ENCODE measurements around the gene KCND2. TPM values are rescaled to one million over a fixed set of nuclear protein-coding genes. Genes with fewer than 3 reads are reported as not detected.

Gene KCND2
- total RNA-seq, 1 donor from 2014 or later: 0.30 TPM

DNA sequence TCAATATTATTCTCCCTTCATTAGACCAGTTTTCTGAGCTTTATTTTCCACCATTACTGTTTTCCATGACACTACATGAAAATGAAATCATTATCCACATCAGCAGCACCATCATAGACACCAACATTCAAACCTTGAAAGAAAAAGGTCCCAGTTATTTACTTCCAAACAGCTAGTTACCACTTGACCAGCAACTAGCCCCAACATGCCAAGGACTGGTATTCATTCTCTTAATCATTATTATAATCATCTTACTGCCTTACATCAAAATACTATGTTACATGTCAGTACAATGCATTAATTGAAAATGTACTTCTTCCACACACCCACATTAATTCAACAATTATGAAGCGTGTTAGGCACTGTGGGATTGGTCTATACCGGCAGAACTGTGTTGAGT is 385.5 kb downstream of the KCND2 start:
- DNase-seq (ENCODE audit: low spot score): no peak
- Mint-ChIP-seq H3K9me3 (ENCODE audit: low read depth) (no peaks in the 10 kb centered on the region), H3K4me3 (ENCODE audit: unreplicated experiment) (no peak overlapping the region), H3K27ac (ENCODE audit: unreplicated experiment) (no peak overlapping the region), H3K27me3 (ENCODE audit: low read depth) (no peaks in the 10 kb centered on the region), H3K36me3 (ENCODE audit: low read depth) (no peaks in the 10 kb centered on the region), H3K4me1 (ENCODE audit: low read depth) (no peaks in the 10 kb centered on the region)
- TF ChIP-seq, protein P1, sequence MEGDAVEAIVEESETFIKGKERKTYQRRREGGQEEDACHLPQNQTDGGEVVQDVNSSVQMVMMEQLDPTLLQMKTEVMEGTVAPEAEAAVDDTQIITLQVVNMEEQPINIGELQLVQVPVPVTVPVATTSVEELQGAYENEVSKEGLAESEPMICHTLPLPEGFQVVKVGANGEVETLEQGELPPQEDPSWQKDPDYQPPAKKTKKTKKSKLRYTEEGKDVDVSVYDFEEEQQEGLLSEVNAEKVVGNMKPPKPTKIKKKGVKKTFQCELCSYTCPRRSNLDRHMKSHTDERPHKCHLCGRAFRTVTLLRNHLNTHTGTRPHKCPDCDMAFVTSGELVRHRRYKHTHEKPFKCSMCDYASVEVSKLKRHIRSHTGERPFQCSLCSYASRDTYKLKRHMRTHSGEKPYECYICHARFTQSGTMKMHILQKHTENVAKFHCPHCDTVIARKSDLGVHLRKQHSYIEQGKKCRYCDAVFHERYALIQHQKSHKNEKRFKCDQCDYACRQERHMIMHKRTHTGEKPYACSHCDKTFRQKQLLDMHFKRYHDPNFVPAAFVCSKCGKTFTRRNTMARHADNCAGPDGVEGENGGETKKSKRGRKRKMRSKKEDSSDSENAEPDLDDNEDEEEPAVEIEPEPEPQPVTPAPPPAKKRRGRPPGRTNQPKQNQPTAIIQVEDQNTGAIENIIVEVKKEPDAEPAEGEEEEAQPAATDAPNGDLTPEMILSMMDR (IDR thresholded peaks at IDR 0.05): no peak

DNA sequence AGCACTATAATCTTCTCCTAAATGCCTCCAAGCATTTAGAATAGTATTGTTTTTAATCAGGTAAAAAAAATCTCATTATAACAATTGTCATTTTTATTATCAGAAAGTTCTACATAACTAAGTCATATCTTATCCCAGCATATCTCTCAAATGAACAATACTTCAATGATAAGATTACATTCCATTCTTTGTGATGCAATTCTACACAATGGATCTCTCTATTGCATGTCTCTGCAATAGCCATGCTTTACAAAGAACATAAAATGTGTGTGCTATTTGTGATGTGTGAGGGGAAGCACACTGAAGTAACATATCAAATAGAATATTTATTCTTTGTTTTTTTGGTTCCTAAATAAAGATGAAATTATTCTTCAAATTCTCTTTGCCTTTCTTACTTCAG is 389.3 kb downstream of the KCND2 start:
- TF ChIP-seq, protein P1 (IDR thresholded peaks at IDR 0.05): no peak
- no peak for DNase-seq (ENCODE audit: low spot score)
- Mint-ChIP-seq H3K4me3 (ENCODE audit: unreplicated experiment) (no peak overlapping the region), H3K27me3 (ENCODE audit: low read depth) (no peaks in the 10 kb centered on the region), H3K36me3 (ENCODE audit: low read depth) (no peaks in the 10 kb centered on the region), H3K9me3 (ENCODE audit: low read depth) (no peaks in the 10 kb centered on the region), H3K4me1 (ENCODE audit: low read depth) (no peaks in the 10 kb centered on the region), H3K27ac (ENCODE audit: unreplicated experiment) (no peak overlapping the region)

DNA sequence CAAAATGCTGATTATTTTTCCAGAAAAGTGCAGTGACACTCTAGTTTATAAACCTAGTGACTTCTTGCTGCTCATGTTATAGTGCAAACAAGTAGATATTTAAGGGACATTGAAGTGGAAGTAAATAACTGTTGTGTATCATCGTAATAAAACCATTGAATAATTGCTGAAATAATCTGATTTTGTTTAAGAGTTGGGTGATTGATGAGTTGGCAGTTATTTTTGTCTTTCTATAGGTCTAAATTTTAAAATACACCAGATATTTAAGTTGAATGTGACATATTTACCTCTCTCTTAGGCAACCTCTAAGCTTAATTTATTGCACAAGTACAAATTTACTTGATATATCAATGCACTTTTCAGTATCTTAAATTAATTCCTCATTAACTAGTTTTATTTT is 392.1 kb downstream of the KCND2 start:
- H3K36me3 Mint-ChIP-seq (ENCODE audit: low read depth): no peaks in the 10 kb centered on the region
- no peak overlapping the region for H3K4me3 Mint-ChIP-seq (ENCODE audit: unreplicated experiment)
- no peaks in the 10 kb centered on the region for H3K9me3 Mint-ChIP-seq (ENCODE audit: low read depth)
- H3K4me1 Mint-ChIP-seq (ENCODE audit: low read depth): no peaks in the 10 kb centered on the region
- TF ChIP-seq, protein P1 (IDR thresholded peaks at IDR 0.05): no peak
- no peaks in the 10 kb centered on the region for H3K27me3 Mint-ChIP-seq (ENCODE audit: low read depth)
- H3K27ac Mint-ChIP-seq (ENCODE audit: unreplicated experiment): no peak overlapping the region
- DNase-seq (ENCODE audit: low spot score): no peak

DNA sequence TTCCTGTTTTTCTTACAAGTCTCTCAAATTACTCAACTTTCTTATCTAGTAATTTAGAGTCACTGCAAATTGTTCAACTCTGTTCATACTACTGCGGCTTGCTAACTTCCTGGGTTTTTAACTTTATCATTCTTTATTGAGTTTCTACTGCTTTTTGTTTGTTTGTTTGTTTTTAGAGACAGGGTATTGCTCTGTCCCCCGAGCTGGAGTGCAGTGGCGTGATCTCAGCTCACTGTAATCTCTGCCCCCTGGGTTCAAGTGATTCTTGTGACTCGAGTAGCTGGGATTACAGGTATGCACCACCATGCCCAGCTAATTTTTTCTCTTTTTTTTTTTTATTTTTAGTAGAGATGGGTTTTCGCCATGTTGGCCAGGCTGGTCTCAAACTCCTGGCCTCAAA is 402.1 kb downstream of the KCND2 start:
- Mint-ChIP-seq H3K4me3 (ENCODE audit: unreplicated experiment) (no peak overlapping the region), H3K4me1 (ENCODE audit: low read depth) (no peaks in the 10 kb centered on the region), H3K27ac (ENCODE audit: unreplicated experiment) (no peak overlapping the region), H3K9me3 (ENCODE audit: low read depth) (no peaks in the 10 kb centered on the region), H3K36me3 (ENCODE audit: low read depth) (no peaks in the 10 kb centered on the region), H3K27me3 (ENCODE audit: low read depth) (no peaks in the 10 kb centered on the region)
- no peak for DNase-seq (ENCODE audit: low spot score)
- TF ChIP-seq, protein P1 (IDR thresholded peaks at IDR 0.05): no peak

DNA sequence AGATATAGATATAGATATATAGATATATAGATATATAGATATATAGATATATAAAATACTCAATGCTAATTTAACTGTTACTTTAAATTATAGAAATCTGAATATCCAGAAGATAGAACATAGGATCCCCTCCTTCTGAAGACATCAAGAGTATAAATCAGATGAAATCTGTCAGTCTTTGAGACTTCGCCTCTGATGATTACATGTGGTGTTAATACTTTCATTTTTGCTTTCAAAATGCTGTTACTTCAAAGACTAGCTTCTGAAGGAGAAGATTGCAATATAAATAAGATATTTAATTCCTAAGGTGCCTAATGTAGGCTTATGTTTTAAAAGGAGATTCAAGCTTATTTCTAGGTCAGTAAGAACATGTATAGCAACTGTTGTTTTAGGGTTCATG is 404.6 kb downstream of the KCND2 start:
- H3K27me3 Mint-ChIP-seq (ENCODE audit: low read depth): no peaks in the 10 kb centered on the region
- H3K9me3 Mint-ChIP-seq (ENCODE audit: low read depth): no peaks in the 10 kb centered on the region
- no peaks in the 10 kb centered on the region for H3K36me3 Mint-ChIP-seq (ENCODE audit: low read depth)
- TF ChIP-seq, protein P1 (IDR thresholded peaks at IDR 0.05): no peak
- DNase-seq (ENCODE audit: low spot score): no peak
- no peak overlapping the region for H3K4me3 Mint-ChIP-seq (ENCODE audit: unreplicated experiment)
- no peak overlapping the region for H3K27ac Mint-ChIP-seq (ENCODE audit: unreplicated experiment)
- no peaks in the 10 kb centered on the region for H3K4me1 Mint-ChIP-seq (ENCODE audit: low read depth)

Measured in chondrocyte (in vitro differentiated cells).